HEK293T (cell line): ENCODE data around the gene RALB.

Source experiments
- ARNT ChIP-seq: fragments of 450-650 bp; IDR thresholded peaks from 2 replicates; pipeline ENCODE4 v1.6.1; 2017; ENCODE audit warnings: mild to moderate bottlenecking
- ELF4 ChIP-seq: fragments of 450-650 bp; IDR thresholded peaks from 2 replicates; pipeline ENCODE4 v1.6.1; 2017; ENCODE audit warnings: antibody characterized with exemption
- FOXM1 ChIP-seq: fragments of 450-650 bp; IDR thresholded peaks from 2 replicates; pipeline ENCODE4 v1.6.1; 2017; ENCODE audit warnings: mild to moderate bottlenecking, borderline replicate concordance
- HDGF ChIP-seq: fragments of 450-650 bp; IDR thresholded peaks from 2 replicates; pipeline ENCODE4 v1.6.1; 2017; ENCODE audit warnings: antibody characterized with exemption, borderline replicate concordance
- LEF1 ChIP-seq: fragments of 450-650 bp; IDR thresholded peaks from 2 replicates; pipeline ENCODE4 v1.6.1; 2017; ENCODE audit warnings: mild to moderate bottlenecking, borderline replicate concordance
- SP1 ChIP-seq: fragments of 450-650 bp; IDR thresholded peaks from 2 replicates; pipeline ENCODE4 v1.6.1; 2017
- SUZ12 ChIP-seq: fragments of 450-650 bp; IDR thresholded peaks from 2 replicates; pipeline ENCODE4 v1.6.1; 2016; ENCODE audit warnings: mild to moderate bottlenecking
- TARDBP ChIP-seq: fragments of 450-650 bp; IDR thresholded peaks from 2 replicates; pipeline ENCODE4 v1.6.1; 2016

DNA sequence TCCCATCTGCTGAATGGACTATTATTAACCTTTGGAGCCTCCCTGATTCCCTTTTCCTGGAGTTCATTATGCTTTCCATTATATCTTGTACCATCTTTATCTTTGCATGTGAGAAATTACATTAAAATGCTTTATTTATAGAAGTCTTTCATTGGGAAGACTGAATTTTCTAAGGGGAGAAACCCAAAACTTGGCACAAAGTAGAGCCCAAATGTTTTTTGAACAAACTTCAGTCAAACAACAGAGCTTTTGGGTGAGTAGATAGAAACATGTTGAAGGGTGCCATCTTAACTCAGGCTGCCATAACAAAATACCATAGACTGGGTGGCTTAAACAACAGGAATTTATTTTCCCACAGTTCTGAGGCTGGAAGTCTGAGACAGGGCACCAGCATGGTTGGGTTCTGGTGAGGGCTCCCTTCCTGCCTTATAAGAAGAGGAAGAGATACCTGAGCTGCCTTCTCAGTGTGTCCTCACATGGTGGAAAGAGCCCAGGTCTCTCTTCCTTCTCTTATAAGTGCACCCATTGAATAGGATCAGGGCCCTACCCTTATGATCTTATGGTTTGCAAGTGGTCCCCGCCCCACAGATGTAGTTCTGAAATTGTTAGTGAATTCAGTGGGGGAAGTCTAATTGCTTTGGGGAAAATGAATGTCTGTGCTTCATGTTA lies 19.2 kb downstream of the RALB start:
- TF ChIP-seq SUZ12 (no peak), SP1 (no peak), TARDBP (no peak), HDGF (no peak), ARNT (no peak), FOXM1 (no peak), LEF1 (no peak), ELF4 (no peak)
